ENCODE data around the gene MRPS18A.
"Not testable (repeated sequence)": the region's sequence is repeated elsewhere in the genome, so short reads cannot be mapped to it uniquely, and the experiment has no call there.

Gene MRPS18A

GRCh38 chr6:43671011-43671800, 16.4 kb downstream of the MRPS18A start:
- DNase-seq (ENCODE audit: low read depth in 2 of 2) = no peak

GRCh38 chr6:43670623-43670986, 17.0 kb downstream of the MRPS18A start:
- no peak for DNase-seq (ENCODE audit: low read depth in 2 of 2)

- no peak for DNase-seq (ENCODE audit: low read depth in 2 of 2)
Observed at GRCh38 chr6:43669922-43670622, 17.5 kb downstream of the MRPS18A start.

GRCh38 chr6:43669050-43669921, 18.3 kb downstream of the MRPS18A start:
- DNase-seq (ENCODE audit: low read depth in 2 of 2) = no peak

GRCh38 chr6:43668151-43669028, 19.2 kb downstream of the MRPS18A start:
- DNase-seq (ENCODE audit: low read depth in 2 of 2) = peak; percentile 23 to 35

DNA sequence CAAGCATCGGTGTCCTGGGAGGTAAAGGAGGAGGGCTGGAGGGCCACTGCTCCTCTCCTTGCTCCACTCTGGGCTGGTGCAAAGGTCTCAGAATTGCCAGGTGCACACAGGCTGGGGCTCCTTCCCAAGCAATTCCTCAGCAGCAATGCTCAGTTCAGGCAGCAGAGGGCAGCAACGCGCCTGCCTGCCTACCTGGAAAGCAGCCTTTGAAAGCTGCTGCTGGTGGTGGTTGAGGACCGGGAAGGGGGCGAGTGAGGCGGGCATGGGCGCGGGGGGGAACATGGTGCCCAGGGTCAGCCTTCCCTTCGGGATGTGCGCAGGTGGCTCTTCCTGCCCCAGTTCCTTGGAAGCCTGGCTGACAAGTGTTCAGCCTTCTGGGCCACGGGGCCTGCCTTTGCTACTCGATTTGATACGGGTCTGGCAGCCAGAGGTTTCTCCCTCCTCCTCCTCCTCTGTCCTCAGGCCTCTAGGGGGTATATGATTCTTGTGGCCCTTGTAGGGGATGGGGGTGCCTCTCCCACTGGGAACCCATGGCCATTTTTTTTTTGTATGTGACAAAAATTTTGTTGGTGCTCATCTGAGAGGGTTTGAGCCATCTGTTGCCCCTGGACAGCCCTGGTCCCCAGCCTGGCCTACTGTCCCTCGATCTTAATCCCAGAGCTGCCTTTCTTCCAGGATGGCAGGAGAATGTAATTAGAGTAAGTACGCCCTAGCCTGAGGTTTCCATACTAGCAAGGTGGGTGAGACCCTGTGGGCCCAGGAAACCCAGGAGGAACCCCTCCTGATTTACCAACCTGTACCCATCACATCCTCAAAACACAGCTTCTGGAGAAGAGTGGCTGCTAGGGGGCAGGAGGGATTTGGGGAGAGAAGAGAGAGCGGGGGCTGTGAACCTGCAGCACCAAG, 20.1 kb downstream of the MRPS18A start:
- peak; percentile 67 to 82 for DNase-seq (ENCODE audit: low read depth in 2 of 2)

DNA sequence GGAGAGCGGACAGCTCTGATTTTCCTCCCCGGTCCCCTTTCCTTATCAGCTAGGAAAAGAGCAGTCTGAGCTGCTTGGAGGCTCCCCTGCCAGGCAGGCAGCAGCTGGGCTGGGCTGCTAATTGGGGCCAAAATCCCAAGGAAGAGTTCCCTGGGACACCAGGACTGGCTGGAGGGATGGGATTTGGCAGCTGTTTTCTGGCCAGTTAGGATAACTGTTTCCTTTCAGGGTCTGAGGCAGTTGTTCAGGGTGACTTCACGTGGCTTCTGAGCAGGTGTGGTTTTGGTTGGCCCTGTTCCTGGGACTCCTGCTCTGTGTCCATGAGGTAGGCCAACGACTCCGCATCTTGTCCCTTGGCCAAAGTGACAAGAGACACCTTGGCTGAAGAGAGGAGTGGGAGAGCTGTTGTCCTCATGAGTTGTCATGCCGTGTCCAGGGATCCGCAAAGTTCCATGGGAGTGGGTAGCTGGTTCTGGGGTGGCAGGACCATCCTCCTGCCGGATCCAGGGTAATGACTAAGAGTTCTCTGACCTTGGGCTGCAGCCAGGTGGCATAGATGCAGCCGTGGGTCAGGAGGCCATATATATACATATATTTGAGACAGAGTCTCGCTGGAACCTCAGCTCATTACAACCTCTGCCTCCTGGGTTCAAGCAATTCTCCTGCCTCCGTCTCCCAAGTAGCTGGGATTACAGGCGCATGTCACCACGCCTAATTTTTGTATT, 21.2 kb downstream of the MRPS18A start:
- DNase-seq (ENCODE audit: low read depth in 2 of 2) = no peak

- DNase-seq (ENCODE audit: low read depth in 2 of 2) = no peak
Observed at GRCh38 chr6:43665376-43665775, 22.2 kb downstream of the MRPS18A start.

DNA sequence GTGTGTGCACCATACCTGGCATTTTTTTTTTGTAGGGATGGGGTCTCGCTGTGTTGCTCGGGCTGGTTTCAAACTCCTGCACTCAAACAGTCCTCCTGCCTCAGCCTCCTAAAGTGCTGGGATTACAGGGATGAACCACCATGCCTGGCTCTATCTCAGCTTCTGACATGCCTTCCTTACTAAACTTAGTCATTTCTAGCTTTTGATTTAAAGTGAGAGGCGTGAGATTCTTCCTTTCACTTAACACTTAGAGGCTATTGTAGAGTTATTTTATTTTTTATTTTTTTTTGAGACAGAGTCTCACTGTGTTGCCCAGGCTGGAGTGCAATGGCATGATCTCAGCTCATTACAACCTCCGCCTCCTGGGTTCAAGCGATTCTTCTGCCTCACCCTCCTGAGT, 24.6 kb downstream of the MRPS18A start:
- DNase-seq (ENCODE audit: low read depth in 2 of 2) = not testable (repeated sequence)

GRCh38 chr6:43658161-43658560, 29.4 kb downstream of the MRPS18A start:
- no peak for DNase-seq (ENCODE audit: low read depth in 2 of 2)

DNA sequence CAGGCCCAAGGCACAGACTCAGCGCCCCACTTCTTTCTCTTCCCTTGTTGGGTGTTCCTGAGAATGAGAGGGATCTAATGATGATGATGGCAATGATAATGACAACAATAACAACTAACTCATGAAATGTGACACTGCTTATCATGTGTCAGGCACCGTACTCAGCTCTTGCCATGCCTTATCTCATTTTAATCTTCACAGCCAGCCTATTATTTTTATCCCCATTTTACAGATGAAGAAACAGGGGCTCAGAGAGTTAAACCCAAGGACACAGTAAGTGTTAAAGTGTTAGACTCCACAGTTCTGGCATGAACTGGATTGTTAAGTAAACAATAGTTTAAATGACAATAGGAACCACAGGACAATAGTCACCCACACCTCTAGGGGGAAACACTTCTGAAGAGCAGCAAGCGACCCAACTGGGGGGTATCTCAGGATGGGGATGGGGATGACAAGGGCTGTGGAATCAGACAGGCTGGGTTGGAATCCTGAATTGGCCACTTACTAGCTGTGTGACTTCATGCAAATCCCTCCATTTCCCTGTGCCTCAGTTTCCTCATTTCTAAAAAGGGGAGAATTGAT, 30.3 kb downstream of the MRPS18A start:
- no peak for DNase-seq (ENCODE audit: low read depth in 2 of 2)

DNA sequence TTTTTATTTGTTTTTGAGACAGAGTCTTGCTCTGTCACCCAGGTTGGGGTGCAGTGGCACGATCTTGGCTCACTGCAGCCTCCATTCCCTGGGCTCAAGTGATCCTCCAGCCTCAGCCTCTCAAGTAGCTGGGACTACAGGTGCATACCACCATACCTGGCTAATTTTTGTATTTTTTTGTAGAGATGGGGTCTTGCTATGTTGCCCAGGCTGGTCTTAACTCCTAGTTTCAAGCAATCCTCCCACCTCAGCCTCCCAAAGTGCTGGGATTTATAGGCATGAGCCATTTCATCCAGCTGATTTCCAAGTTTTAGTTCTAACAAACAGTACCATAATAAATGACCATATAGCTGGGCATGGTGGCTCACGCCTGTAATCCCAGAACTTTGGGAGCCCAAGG, 34.8 kb downstream of the MRPS18A start:
- DNase-seq (ENCODE audit: low read depth in 2 of 2) = not testable (repeated sequence)

GRCh38 chr6:43648248-43648647, 39.3 kb downstream of the MRPS18A start:
- no peak for DNase-seq (ENCODE audit: low read depth in 2 of 2)

GRCh38 chr6:43647613-43648012, 40.0 kb downstream of the MRPS18A start:
- DNase-seq (ENCODE audit: low read depth in 2 of 2) = no peak

- DNase-seq (ENCODE audit: low read depth in 2 of 2) = no peak
Observed at GRCh38 chr6:43645613-43645964, 42.0 kb downstream of the MRPS18A start.

- peak; percentile 42 to 61 for DNase-seq (ENCODE audit: low read depth in 2 of 2)
Observed at GRCh38 chr6:43644940-43645612, 42.5 kb downstream of the MRPS18A start, which contains the start of gene RSPH9. Gene RSPH9 (plus strand): TSS chr6:43645036. CDS start chr6:43645099, 63 bp downstream.

DNA sequence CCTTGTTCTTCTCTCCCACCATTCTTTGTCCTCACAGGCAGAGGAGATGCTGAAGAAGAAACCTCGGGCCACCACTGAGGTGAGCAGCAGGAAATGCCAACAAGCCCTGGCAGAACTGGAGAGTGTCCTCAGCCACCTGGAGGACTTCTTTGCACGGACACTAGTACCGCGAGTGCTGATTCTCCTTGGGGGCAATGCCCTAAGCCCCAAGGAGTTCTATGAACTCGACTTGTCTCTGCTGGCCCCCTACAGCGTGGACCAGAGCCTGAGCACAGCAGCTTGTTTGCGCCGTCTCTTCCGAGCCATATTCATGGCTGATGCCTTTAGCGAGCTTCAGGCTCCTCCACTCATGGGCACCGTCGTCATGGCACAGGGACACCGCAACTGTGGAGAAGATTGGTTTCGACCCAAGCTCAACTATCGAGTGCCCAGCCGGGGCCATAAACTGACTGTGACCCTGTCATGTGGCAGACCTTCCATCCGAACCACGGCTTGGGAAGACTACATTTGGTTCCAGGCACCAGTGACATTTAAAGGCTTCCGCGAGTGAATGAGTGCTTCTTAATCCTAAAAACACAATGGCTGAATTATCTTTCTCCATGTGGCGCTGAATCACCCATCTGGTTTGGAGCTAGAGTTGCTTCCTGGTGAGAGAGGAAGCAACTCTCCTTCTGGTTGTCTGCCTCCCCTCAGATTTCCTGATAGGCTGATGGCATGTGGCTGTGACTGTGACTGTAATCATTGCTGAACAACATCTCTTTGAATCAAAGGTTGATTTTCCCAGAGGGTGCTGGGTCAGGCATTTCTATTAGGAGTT, 47.4 kb downstream of the MRPS18A start:
- DNase-seq (ENCODE audit: low read depth in 2 of 2) = no peak

DNA sequence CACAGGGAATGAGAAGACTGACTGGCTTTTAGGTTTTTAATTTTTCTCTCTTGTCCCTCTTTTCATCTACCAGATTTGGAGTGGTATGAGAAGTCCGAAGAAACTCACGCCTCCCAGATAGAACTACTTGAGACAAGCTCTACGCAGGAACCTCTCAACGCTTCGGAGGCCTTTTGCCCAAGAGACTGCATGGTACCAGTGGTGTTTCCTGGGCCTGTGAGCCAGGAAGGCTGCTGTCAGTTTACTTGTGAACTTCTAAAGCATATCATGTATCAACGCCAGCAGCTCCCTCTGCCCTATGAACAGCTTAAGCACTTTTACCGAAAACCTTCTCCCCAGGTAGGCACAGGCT, 51.3 kb downstream of the MRPS18A start:
- DNase-seq (ENCODE audit: low read depth in 2 of 2) = no peak

Measured in stimulated activated CD4-positive, alpha-beta T cell treated with anti-CD3 and anti-CD28 coated beads, Interleukin-1b, Interleukin-23, amount 100 ng/mL, for 4 hours (primary cell).